GM18511 (cell line): Measurements from ENCODE around the gene FAM167B.

Source experiments
- ATAC-seq: cut with Tn5 transposase; IDR thresholded peaks from one replicate; pipeline ENCODE4 v1.9.1; 2021; ENCODE audit warnings: mild to moderate bottlenecking, moderate library complexity; ENCODE audit not compliant: unreplicated experiment

The FAM167B gene

GRCh38 chr1:32221980-32222755 lies 24.9 kb upstream of the FAM167B start, which contains the start of the genes EIF3I and TMEM234:
Gene EIF3I, plus strand, starts transcription at chr1:32222407. Its CDS starts 35 bp downstream, at chr1:32222442.
Gene TMEM234, minus strand, starts transcription at chr1:32222353. Its CDS starts 31 bp downstream, at chr1:32222322.
- ATAC-seq: peak; percentile 96

- ATAC-seq: no peak
Observed at GRCh38 chr1:32223683-32224082, 23.3 kb upstream of the FAM167B start.

GRCh38 chr1:32224285-32224684 lies 22.7 kb upstream of the FAM167B start:
- ATAC-seq: no peak

- ATAC-seq: no peak
Observed at GRCh38 chr1:32228771-32229170, 18.3 kb upstream of the FAM167B start.

- ATAC-seq: no peak
Observed at GRCh38 chr1:32231843-32232432, 15.1 kb upstream of the FAM167B start.

- ATAC-seq: no peak
Observed at GRCh38 chr1:32232558-32233304, 14.3 kb upstream of the FAM167B start.

- no peak for ATAC-seq
Observed at GRCh38 chr1:32234792-32235191, 12.2 kb upstream of the FAM167B start.

- ATAC-seq: no peak
Observed at GRCh38 chr1:32239337-32239736, 7.7 kb upstream of the FAM167B start.

GRCh38 chr1:32239790-32240139 lies 7.3 kb upstream of the FAM167B start:
- no peak for ATAC-seq

GRCh38 chr1:32240140-32240951 lies 6.7 kb upstream of the FAM167B start:
- ATAC-seq: peak; percentile 44

- peak; percentile 58 for ATAC-seq
Observed at GRCh38 chr1:32241001-32241763, 5.8 kb upstream of the FAM167B start.

- ATAC-seq: no peak
Observed at GRCh38 chr1:32242341-32242851, 4.6 kb upstream of the FAM167B start.

- ATAC-seq: no peak
Observed at GRCh38 chr1:32247452-32247851, 430 bp downstream of the FAM167B start.

GRCh38 chr1:32247983-32248889 lies 1.2 kb downstream of the FAM167B start:
- ATAC-seq: no peak

- ATAC-seq: peak; percentile 67
Observed at GRCh38 chr1:32249831-32250525, 3.0 kb downstream of the FAM167B start.

- no peak for ATAC-seq
Observed at GRCh38 chr1:32250893-32251716, 4.1 kb downstream of the FAM167B start, which contains the start of gene LCK. Gene LCK, plus strand, starts transcription at chr1:32251265. Its CDS starts 23,065 bp downstream, at chr1:32274330.
